MM.1S (cell line): ENCODE measurements around the gene CYB5R2.

Experiments used
- DNase-seq: peaks from one replicate; pipeline ENCODE4 v3.0.0-alpha.2; 2015
- H2AFZ ChIP-seq: fragments of 300-600 bp; sonication (generic); 2 replicates; pipeline ENCODE4 v1.6.0; 2016; ENCODE audit warnings: antibody characterized with exemption, low read length
- H3F3A ChIP-seq: fragments of 300-600 bp; sonication (generic); 2 replicates; pipeline ENCODE4 v1.6.1; 2016; ENCODE audit warnings: mild to moderate bottlenecking, antibody characterized with exemption, low read length, moderate library complexity, mixed read lengths; ENCODE audit not compliant: insufficient read depth
- H3K27ac ChIP-seq: fragments of 300-600 bp; sonication (generic); 2 replicates; pipeline ENCODE4 v1.5.1; 2016; ENCODE audit warnings: mild to moderate bottlenecking, low read length
- H3K27me3 ChIP-seq: fragments of 300-600 bp; sonication (generic); replicated peaks from 2 replicates; pipeline ENCODE4 v1.6.0; 2016; ENCODE audit warnings: low read length; ENCODE audit not compliant: insufficient read depth
- H3K36me3 ChIP-seq: fragments of 300-600 bp; sonication (generic); replicated peaks from 2 replicates; pipeline ENCODE4 v1.6.1; 2016; ENCODE audit warnings: mild to moderate bottlenecking, low read length, mixed read lengths; ENCODE audit not compliant: insufficient read depth
- H3K4me1 ChIP-seq: fragments of 300-600 bp; sonication (generic); 2 replicates; pipeline ENCODE4 v1.6.1; 2016; ENCODE audit warnings: low read length, mixed read lengths
- H3K4me2 ChIP-seq: fragments of 300-600 bp; sonication (generic); 2 replicates; pipeline ENCODE4 v1.6.0; 2016; ENCODE audit warnings: low read depth, low read length
- H3K4me3 ChIP-seq: fragments of 300-600 bp; sonication (generic); 2 replicates; pipeline ENCODE4 v1.5.1; 2016; ENCODE audit warnings: low read length, mixed read lengths
- H3K79me2 ChIP-seq: fragments of 300-600 bp; sonication (generic); 2 replicates; pipeline ENCODE4 v1.6.1; 2016; ENCODE audit warnings: mixed run types, low read length, mixed read lengths
- H3K9ac ChIP-seq: fragments of 300-600 bp; sonication (generic); 2 replicates; pipeline ENCODE4 v1.6.1; 2016; ENCODE audit warnings: low read length, mixed read lengths
- H3K9me2 ChIP-seq: fragments of 300-600 bp; sonication (generic); replicated peaks from 2 replicates; pipeline ENCODE4 v1.6.1; 2016; ENCODE audit warnings: mild to moderate bottlenecking, low read length, mixed read lengths; ENCODE audit not compliant: insufficient read depth
- H3K9me3 ChIP-seq: fragments of 300-600 bp; sonication (generic); replicated peaks from 2 replicates; pipeline ENCODE4 v1.6.1; 2016; ENCODE audit warnings: mild to moderate bottlenecking, low read length, mixed read lengths; ENCODE audit not compliant: insufficient read depth
- H4K20me1 ChIP-seq: fragments of 300-600 bp; sonication (generic); 2 replicates; pipeline ENCODE4 v1.6.1; 2016; ENCODE audit warnings: mild to moderate bottlenecking, low read length, moderate library complexity, mixed read lengths; ENCODE audit not compliant: insufficient read depth
- CTCF ChIP-seq: fragments of 300-600 bp; sonication (generic); IDR thresholded peaks from 2 replicates; pipeline ENCODE4 v1.5.1; 2016; ENCODE audit warnings: antibody characterized with exemption, low read length, mixed read lengths
- EZH2 ChIP-seq: fragments of 300-600 bp; sonication (generic); optimal IDR thresholded peaks from 2 replicates; pipeline ENCODE3; 2017; ENCODE audit warnings: low read depth, mild to moderate bottlenecking, antibody characterized with exemption, low read length, mixed read lengths
- EZH2phosphoT487 ChIP-seq: fragments of 300-600 bp; sonication (generic); IDR thresholded peaks from 2 replicates; pipeline ENCODE4 v1.6.1; 2018; ENCODE audit warnings: antibody characterized with exemption, low read length

Gene CYB5R2

DNA sequence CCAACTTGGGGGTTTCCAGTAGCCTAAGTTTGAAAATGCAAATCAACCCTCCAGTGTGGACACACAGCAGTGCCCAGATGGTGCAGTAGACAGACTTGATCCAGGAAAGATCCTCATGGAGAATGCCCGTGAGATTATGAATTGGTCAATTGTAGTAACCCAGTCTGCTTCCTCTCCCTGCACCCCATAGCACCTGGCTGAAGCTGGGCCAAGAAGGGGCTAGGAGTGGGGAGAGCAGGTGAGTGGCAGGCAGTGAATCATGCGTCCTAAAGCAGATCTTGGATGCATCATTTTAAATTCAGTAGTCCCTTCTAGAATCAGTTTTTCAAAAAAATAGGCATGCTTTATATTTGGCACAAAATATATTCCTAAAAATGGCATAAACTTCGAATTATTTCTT lies 52.2 kb downstream of the CYB5R2 start:
- H3F3A ChIP-seq: no peaks in the 10 kb centered on the region
- H3K9me3 ChIP-seq: no peaks in the 10 kb centered on the region
- H3K27me3 ChIP-seq: no peaks in the 10 kb centered on the region
- H3K27ac ChIP-seq: no peak overlapping the region
- H3K79me2 ChIP-seq: no peaks in the 10 kb centered on the region
- no peak overlapping the region for H2AFZ ChIP-seq
- no peaks in the 10 kb centered on the region for H3K36me3 ChIP-seq
- H3K4me2 ChIP-seq: no peak overlapping the region
- H3K4me1 ChIP-seq: no peaks in the 10 kb centered on the region
- no peaks in the 10 kb centered on the region for H4K20me1 ChIP-seq
- H3K4me3 ChIP-seq: no peak overlapping the region
- no peak for DNase-seq
- no peak for TF ChIP-seq EZH2phosphoT487
- TF ChIP-seq CTCF: no peak
- TF ChIP-seq EZH2: no peak
- no peak overlapping the region for H3K9ac ChIP-seq
- no peaks in the 10 kb centered on the region for H3K9me2 ChIP-seq

GRCh38 chr11:7619322-7619721 lies 54.0 kb downstream of the CYB5R2 start:
- no peak overlapping the region for H3K9ac ChIP-seq
- no peaks in the 10 kb centered on the region for H3K79me2 ChIP-seq
- no peak for DNase-seq
- no peak for TF ChIP-seq EZH2phosphoT487
- TF ChIP-seq EZH2: no peak
- TF ChIP-seq CTCF: no peak
- H3K4me2 ChIP-seq: no peak overlapping the region
- H3K9me2 ChIP-seq: no peaks in the 10 kb centered on the region
- H3K36me3 ChIP-seq: no peaks in the 10 kb centered on the region
- H3K27ac ChIP-seq: no peak overlapping the region
- H2AFZ ChIP-seq: no peak overlapping the region
- H3K9me3 ChIP-seq: no peaks in the 10 kb centered on the region
- H3K27me3 ChIP-seq: no peaks in the 10 kb centered on the region
- H3K4me3 ChIP-seq: no peak overlapping the region
- H4K20me1 ChIP-seq: no peaks in the 10 kb centered on the region
- no peaks in the 10 kb centered on the region for H3K4me1 ChIP-seq
- no peaks in the 10 kb centered on the region for H3F3A ChIP-seq

GRCh38 chr11:7617032-7617431 lies 56.3 kb downstream of the CYB5R2 start:
- Histone ChIP-seq H2AFZ (no peak overlapping the region), H3K79me2 (no peaks in the 10 kb centered on the region), H3K4me2 (no peak overlapping the region), H3K9me2 (no peaks in the 10 kb centered on the region), H3K36me3 (no peaks in the 10 kb centered on the region), H3K27me3 (no peaks in the 10 kb centered on the region), H3F3A (peaks cover 11% of the 10 kb centered on the region), H3K9ac (no peak overlapping the region), H4K20me1 (no peaks in the 10 kb centered on the region), H3K4me1 (peaks cover 20% of the 10 kb centered on the region), H3K4me3 (no peak overlapping the region), H3K9me3 (no peaks in the 10 kb centered on the region), H3K27ac (no peak overlapping the region)
- TF ChIP-seq EZH2phosphoT487 (no peak), EZH2 (no peak), CTCF (no peak)
- no peak for DNase-seq
